ENCODE data around the gene SDR42E1. TPM values are rescaled to one million over a fixed set of nuclear protein-coding genes. Genes with fewer than 3 reads are reported as not detected.
"Not testable (repeated sequence)": the region's sequence is repeated elsewhere in the genome, so short reads cannot be mapped to it uniquely, and the experiment has no call there.

The SDR42E1 gene
- total RNA-seq, 2 donors from 2014 or later = 8.5 to 9.1 TPM

- Histone ChIP-seq H3K27ac (no peak overlapping the region), H3K9ac (ENCODE audit: low read depth in 2 of 2, low read length in 2 of 2) (no peak overlapping the region), H3K9me3 (no peaks in the 10 kb centered on the region), H3K27me3 (no peaks in the 10 kb centered on the region), H3K4me1 (no peaks in the 10 kb centered on the region), H3K4me3 (no peak overlapping the region), H3K36me3 (no peaks in the 10 kb centered on the region)
- no peak for TF ChIP-seq CTCF (IDR thresholded peaks at IDR 0.05)
- no peak for DNase-seq
- intact Hi-C loops (cut with DNase I) = no loop called here
Measured at GRCh38 chr16:81987121-81987520, 24.1 kb downstream of the SDR42E1 start.

- H3K4me1 ChIP-seq; H3K27me3 ChIP-seq; DNase-seq; H3K4me3 ChIP-seq; H3K27ac ChIP-seq; H3K9ac ChIP-seq (ENCODE audit: low read depth in 2 of 2, low read length in 2 of 2); H3K9me3 ChIP-seq; intact Hi-C loops (cut with DNase I); H3K36me3 ChIP-seq: not testable (repeated sequence)
Measured at GRCh38 chr16:81977335-81977942, 33.8 kb downstream of the SDR42E1 start.

- Histone ChIP-seq H3K9ac (ENCODE audit: low read depth in 2 of 2, low read length in 2 of 2) (no peak overlapping the region), H3K27me3 (no peaks in the 10 kb centered on the region), H3K9me3 (no peaks in the 10 kb centered on the region), H3K4me3 (no peak overlapping the region), H3K4me1 (no peaks in the 10 kb centered on the region), H3K27ac (no peak overlapping the region), H3K36me3 (no peaks in the 10 kb centered on the region)
- TF ChIP-seq CTCF (IDR thresholded peaks at IDR 0.05) = no peak
- DNase-seq = no peak
- intact Hi-C loops (cut with DNase I) = no loop called here
Measured at GRCh38 chr16:81975637-81976036, 35.6 kb downstream of the SDR42E1 start.

- no peak for DNase-seq
- no peak overlapping the region for H3K27ac ChIP-seq
Measured at GRCh38 chr16:81973737-81974136, 37.5 kb downstream of the SDR42E1 start.

GRCh38 chr16:81971853-81972252 lies 39.4 kb downstream of the SDR42E1 start:
- H3K27ac ChIP-seq = no peak overlapping the region
- no peaks in the 10 kb centered on the region for H3K27me3 ChIP-seq
- DNase-seq = no peak
- H3K9ac ChIP-seq (ENCODE audit: low read depth in 2 of 2, low read length in 2 of 2) = no peak overlapping the region
- H3K4me1 ChIP-seq = no peaks in the 10 kb centered on the region
- no peak overlapping the region for H3K4me3 ChIP-seq
- intact Hi-C loops (cut with DNase I) = no loop called here
- no peak for TF ChIP-seq CTCF (IDR thresholded peaks at IDR 0.05)
- H3K36me3 ChIP-seq = no peaks in the 10 kb centered on the region
- H3K9me3 ChIP-seq = no peaks in the 10 kb centered on the region

More at GRCh38 chr16:81973737-81974136, 37.5 kb downstream of the SDR42E1 start:
- H3K4me1 ChIP-seq = no peaks in the 10 kb centered on the region
- no peak for TF ChIP-seq CTCF (IDR thresholded peaks at IDR 0.05)
- intact Hi-C loops (cut with DNase I) = no loop called here
- no peaks in the 10 kb centered on the region for H3K9me3 ChIP-seq
- no peaks in the 10 kb centered on the region for H3K36me3 ChIP-seq
- H3K9ac ChIP-seq (ENCODE audit: low read depth in 2 of 2, low read length in 2 of 2) = no peak overlapping the region
- H3K4me3 ChIP-seq = no peak overlapping the region
- no peaks in the 10 kb centered on the region for H3K27me3 ChIP-seq

GRCh38 chr16:81967358-81967757 lies 43.9 kb downstream of the SDR42E1 start:
- no peak overlapping the region for H3K9ac ChIP-seq (ENCODE audit: low read depth in 2 of 2, low read length in 2 of 2)
- intact Hi-C loops (cut with DNase I) = no loop called here

More at GRCh38 chr16:81967358-81967757, 43.9 kb downstream of the SDR42E1 start:
- no peak overlapping the region for H3K27ac ChIP-seq
- DNase-seq = no peak
- no peaks in the 10 kb centered on the region for H3K27me3 ChIP-seq
- H3K36me3 ChIP-seq = no peaks in the 10 kb centered on the region
- H3K4me1 ChIP-seq = no peaks in the 10 kb centered on the region
- no peak for TF ChIP-seq CTCF (IDR thresholded peaks at IDR 0.05)
- H3K4me3 ChIP-seq = no peak overlapping the region
- H3K9me3 ChIP-seq = no peaks in the 10 kb centered on the region

All from colonic mucosa (tissue), 4 donors.